Measurements from ENCODE around the gene RBP7. TPM values are rescaled to one million over a fixed set of nuclear protein-coding genes. Genes with fewer than 3 reads are reported as not detected.
"Not testable (repeated sequence)": the region's sequence is repeated elsewhere in the genome, so short reads cannot be mapped to it uniquely, and the experiment has no call there.

Gene RBP7
- polyA plus RNA-seq, 1 donor from 2014 or later = 0.56 TPM

GRCh38 chr1:9993561-9994075 is 3.4 kb upstream of the RBP7 start:
- H3K4me2 ChIP-seq (ENCODE audit: low read length) = no peak overlapping the region
- TF ChIP-seq, protein P1, sequence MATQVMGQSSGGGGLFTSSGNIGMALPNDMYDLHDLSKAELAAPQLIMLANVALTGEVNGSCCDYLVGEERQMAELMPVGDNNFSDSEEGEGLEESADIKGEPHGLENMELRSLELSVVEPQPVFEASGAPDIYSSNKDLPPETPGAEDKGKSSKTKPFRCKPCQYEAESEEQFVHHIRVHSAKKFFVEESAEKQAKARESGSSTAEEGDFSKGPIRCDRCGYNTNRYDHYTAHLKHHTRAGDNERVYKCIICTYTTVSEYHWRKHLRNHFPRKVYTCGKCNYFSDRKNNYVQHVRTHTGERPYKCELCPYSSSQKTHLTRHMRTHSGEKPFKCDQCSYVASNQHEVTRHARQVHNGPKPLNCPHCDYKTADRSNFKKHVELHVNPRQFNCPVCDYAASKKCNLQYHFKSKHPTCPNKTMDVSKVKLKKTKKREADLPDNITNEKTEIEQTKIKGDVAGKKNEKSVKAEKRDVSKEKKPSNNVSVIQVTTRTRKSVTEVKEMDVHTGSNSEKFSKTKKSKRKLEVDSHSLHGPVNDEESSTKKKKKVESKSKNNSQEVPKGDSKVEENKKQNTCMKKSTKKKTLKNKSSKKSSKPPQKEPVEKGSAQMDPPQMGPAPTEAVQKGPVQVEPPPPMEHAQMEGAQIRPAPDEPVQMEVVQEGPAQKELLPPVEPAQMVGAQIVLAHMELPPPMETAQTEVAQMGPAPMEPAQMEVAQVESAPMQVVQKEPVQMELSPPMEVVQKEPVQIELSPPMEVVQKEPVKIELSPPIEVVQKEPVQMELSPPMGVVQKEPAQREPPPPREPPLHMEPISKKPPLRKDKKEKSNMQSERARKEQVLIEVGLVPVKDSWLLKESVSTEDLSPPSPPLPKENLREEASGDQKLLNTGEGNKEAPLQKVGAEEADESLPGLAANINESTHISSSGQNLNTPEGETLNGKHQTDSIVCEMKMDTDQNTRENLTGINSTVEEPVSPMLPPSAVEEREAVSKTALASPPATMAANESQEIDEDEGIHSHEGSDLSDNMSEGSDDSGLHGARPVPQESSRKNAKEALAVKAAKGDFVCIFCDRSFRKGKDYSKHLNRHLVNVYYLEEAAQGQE (IDR thresholded peaks at IDR 0.05; ENCODE audit: borderline replicate concordance) = no peak
- TF ChIP-seq POLR2AphosphoS5 (IDR thresholded peaks at IDR 0.05) (no peak), MXI1 (conservative IDR thresholded peaks at IDR 0.05; ENCODE audit: poor library complexity, severe bottlenecking) (no peak), EZH2 (IDR thresholded peaks at IDR 0.05; ENCODE audit: borderline replicate concordance, insufficient read depth, low read length, poor library complexity, severe bottlenecking) (no peak), TAF1 (IDR thresholded peaks at IDR 0.05; ENCODE audit: low read depth) (no peak), CTCF (IDR thresholded peaks at IDR 0.05; ENCODE audit: poor library complexity, severe bottlenecking) (no peak), RAD21 (conservative IDR thresholded peaks at IDR 0.05) (no peak), EP300 (conservative IDR thresholded peaks at IDR 0.05; ENCODE audit: poor library complexity, severe bottlenecking) (no peak), SMC3 (conservative IDR thresholded peaks at IDR 0.05; ENCODE audit: poor library complexity) (no peak)
- no peaks in the 10 kb centered on the region for H3K36me3 ChIP-seq (ENCODE audit: insufficient read depth, low read length)
- H3K27me3 ChIP-seq (ENCODE audit: insufficient read depth, low read depth, low read length) = peaks cover 34% of the 10 kb centered on the region
- H3K9me3 ChIP-seq (ENCODE audit: low read length) = no peaks in the 10 kb centered on the region
- H3K9me2 ChIP-seq (ENCODE audit: insufficient read depth, low read length) = no peaks in the 10 kb centered on the region
- H3K4me3 ChIP-seq (ENCODE audit: low read length) = no peak overlapping the region
- no peaks in the 10 kb centered on the region for H4K20me1 ChIP-seq (ENCODE audit: insufficient read depth)
- no peak overlapping the region for H3K9ac ChIP-seq (ENCODE audit: low read length)
- H3K79me2 ChIP-seq (replicated peaks; ENCODE audit: insufficient read depth, low read length) = no peaks in the 10 kb centered on the region
- H2AFZ ChIP-seq (ENCODE audit: low read depth, low read length) = no peak overlapping the region
- H3F3A ChIP-seq (ENCODE audit: insufficient read depth, low read length, poor library complexity, severe bottlenecking) = no peaks in the 10 kb centered on the region
- no peak overlapping the region for H3K27ac ChIP-seq (ENCODE audit: low read length)

DNA sequence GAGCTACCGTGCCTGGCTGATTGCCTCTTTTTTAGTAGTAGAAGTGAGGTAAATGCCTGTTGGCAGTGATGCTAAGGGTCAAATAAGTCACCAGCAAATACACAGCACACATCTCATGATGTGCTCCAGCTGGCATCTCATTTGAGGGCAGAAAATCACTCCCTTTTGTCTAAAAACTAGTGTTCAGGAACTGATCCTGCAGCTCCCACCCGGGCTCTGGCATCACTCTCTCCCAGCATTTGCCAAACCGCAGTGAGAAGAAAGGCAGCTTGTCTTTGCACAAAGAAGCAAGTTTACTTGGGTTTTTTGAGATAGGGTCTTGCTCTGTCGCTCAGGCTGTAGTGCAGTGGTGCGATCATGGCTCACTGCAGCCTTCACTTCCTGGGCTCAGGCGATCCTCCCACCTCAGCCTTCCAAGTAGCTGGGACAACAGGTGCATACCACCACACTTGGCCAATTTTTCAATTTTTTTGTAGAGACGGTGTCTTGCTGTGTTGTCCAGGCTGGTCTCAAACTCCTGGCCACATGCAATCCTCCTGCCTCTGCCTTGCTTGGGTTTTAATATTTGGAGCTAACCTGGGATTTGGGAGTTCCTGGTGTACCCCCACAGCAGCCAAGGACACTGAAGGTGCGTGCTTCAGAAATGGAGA is 4.1 kb downstream of the RBP7 start:
- H3K27ac ChIP-seq (ENCODE audit: low read length) = no peak overlapping the region
- no peaks in the 10 kb centered on the region for H3K9me2 ChIP-seq (ENCODE audit: insufficient read depth, low read length)
- no peaks in the 10 kb centered on the region for H3F3A ChIP-seq (ENCODE audit: insufficient read depth, low read length, poor library complexity, severe bottlenecking)
- H3K9ac ChIP-seq (ENCODE audit: low read length) = no peak overlapping the region
- H4K20me1 ChIP-seq (ENCODE audit: insufficient read depth) = no peaks in the 10 kb centered on the region
- H3K79me2 ChIP-seq (replicated peaks; ENCODE audit: insufficient read depth, low read length) = no peaks in the 10 kb centered on the region
- H3K36me3 ChIP-seq (ENCODE audit: insufficient read depth, low read length) = no peaks in the 10 kb centered on the region
- H3K4me3 ChIP-seq (ENCODE audit: low read length) = no peak overlapping the region
- peaks cover 30% of the 10 kb centered on the region for H3K27me3 ChIP-seq (ENCODE audit: insufficient read depth, low read depth, low read length)
- no peaks in the 10 kb centered on the region for H3K9me3 ChIP-seq (ENCODE audit: low read length)
- H3K4me2 ChIP-seq (ENCODE audit: low read length) = no peak overlapping the region
- no peak overlapping the region for H2AFZ ChIP-seq (ENCODE audit: low read depth, low read length)
- TF ChIP-seq POLR2AphosphoS5 (IDR thresholded peaks at IDR 0.05) (no peak), MXI1 (conservative IDR thresholded peaks at IDR 0.05; ENCODE audit: poor library complexity, severe bottlenecking) (no peak), SMC3 (conservative IDR thresholded peaks at IDR 0.05; ENCODE audit: poor library complexity) (no peak)
- TF ChIP-seq, protein P1 (IDR thresholded peaks at IDR 0.05; ENCODE audit: borderline replicate concordance) = no peak

GRCh38 chr1:10005248-10005647 is 8.2 kb downstream of the RBP7 start:
- H3K36me3 ChIP-seq (ENCODE audit: insufficient read depth, low read length); H3K79me2 ChIP-seq (replicated peaks; ENCODE audit: insufficient read depth, low read length); H2AFZ ChIP-seq (ENCODE audit: low read depth, low read length); H3K9ac ChIP-seq (ENCODE audit: low read length); H3K4me2 ChIP-seq (ENCODE audit: low read length); H3K9me3 ChIP-seq (ENCODE audit: low read length); H3K4me3 ChIP-seq (ENCODE audit: low read length); H4K20me1 ChIP-seq (ENCODE audit: insufficient read depth); H3K9me2 ChIP-seq (ENCODE audit: insufficient read depth, low read length); H3K27me3 ChIP-seq (ENCODE audit: insufficient read depth, low read depth, low read length); H3F3A ChIP-seq (ENCODE audit: insufficient read depth, low read length, poor library complexity, severe bottlenecking); H3K27ac ChIP-seq (ENCODE audit: low read length): not testable (repeated sequence)

Data from neural cell (in vitro differentiated cells).